Measurements from ENCODE around the gene IQCM.

The IQCM gene, protein sequence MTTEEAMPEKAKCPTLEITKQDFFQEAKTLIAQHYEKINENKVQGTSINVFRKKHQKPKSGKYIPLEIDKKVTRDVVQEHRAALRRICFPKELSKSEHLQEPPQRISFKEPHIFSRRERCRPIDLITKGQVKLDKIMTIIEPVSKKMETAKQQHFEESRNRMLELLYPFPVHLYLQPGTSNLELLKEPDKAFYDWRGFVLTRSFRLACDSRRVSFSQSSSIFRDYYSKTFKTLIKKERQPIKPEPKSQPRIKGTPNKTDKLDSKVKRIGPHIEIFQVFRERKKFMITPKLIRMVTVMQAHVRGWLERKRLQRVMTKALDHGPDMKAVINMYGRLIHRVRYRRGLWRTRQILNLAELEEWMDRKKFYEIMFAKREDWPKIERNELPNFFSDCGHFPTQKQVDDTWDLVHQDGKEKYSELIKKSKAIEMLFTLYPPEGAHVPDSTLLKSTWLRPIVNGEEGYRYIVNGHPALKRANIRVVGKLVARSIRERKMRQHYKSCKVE

DNA sequence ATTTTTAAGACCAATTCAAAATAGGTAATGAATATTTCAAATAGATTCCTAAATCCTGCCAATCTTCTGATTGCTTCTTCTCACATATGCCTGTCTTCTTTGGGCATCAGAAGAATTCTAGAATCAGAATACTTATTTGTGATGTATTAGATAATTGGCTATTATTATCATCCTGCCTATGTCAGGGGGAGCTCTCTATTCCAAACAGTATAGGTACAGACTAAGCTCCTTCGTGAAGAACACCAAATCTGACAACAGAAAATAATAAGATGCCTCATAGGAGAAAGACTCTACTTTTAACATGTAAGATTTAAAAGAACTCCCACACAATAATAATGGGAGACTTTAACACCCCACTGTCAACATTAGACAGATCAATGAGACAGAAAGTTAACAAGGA, at the start of gene IQCM:
Gene IQCM, minus strand, starts transcription at position 101 of the 400 bp plus-strand sequence. CDS start 73,152 bp downstream, outside the sequence.
- in situ Hi-C loops (cut with MboI; ENCODE audit: low sequenced_read_pairs): no loop called here

DNA sequence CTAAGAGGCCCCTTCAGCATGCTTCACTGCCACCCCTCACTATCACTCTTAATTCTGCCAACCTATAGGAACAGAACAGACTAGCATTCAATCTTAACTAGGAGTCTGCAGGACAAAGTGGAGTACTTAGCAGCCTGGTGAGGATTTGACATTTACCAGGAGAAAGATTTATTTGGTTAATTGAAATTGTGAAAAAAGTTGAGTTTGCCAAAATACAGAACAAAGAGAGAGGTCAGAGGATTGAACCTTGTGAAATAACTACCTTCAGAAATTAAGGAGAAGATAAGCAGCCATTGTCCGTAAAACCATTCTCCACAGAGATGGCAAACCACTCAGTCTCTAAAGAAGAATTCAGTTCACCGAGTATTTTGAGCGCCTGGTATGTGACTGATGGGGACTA, 41.8 kb upstream of the IQCM start:
- in situ Hi-C loops (cut with MboI; ENCODE audit: low sequenced_read_pairs): no loop called here

DNA sequence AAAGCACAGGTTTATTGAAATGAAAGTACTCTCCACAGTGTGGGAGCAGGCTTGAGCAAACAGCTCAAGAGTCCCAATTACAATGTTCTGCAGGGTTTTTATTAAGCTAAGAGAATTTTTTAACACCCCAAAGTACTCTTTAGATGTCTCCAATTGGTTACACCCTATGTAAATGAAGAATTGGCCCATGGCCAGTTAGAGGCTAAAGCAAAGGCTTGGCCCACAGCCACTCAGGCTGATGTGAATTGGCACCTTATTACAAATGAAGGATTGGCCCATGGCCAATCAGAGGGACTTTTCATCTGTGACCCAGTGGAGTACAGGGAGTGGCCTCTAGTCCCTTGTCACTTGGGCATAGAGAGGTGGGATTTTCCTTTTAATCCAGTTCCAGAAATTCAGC, 30.1 kb upstream of the IQCM start:
- in situ Hi-C loops (cut with MboI; ENCODE audit: low sequenced_read_pairs): no loop called here

DNA sequence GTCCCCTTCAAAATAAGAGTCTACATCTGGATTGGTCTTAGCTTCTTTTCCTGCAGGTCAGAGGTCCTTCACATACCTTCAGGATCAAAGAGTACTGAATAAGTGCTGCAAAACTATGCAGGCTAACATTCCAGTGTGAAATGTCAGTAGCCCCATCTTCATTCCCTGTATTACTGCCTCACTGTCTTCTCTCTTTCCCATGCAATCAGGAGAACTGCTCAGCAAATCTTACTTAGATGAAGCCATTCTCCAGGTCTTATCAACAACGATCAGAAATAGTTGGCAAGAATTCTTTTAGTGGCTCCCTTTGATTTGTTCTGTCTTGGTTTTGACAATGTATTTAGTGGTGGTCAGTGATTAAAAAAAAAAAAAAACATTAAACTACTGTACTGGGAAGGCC, 26.0 kb upstream of the IQCM start:
- in situ Hi-C loops (cut with MboI; ENCODE audit: low sequenced_read_pairs): no loop called here

DNA sequence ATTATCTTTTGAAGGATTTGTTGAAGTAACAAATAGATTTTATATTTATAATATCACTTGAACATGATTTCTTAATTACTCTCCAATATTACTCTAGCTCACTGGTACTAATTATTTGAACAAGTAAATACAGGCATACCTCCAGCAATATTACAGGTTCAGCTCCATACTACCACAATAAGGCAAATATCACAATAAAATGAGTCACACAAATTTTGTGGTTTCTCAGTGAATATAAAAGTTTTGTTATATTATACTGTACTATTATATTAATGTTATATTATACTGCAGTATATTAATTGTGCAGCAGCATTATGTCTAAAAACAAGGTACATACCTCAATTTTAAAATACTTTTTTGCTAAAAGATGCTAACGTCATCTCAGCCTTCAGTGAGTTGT, 22.4 kb upstream of the IQCM start:
- in situ Hi-C loops (cut with MboI; ENCODE audit: low sequenced_read_pairs): no loop called here

DNA sequence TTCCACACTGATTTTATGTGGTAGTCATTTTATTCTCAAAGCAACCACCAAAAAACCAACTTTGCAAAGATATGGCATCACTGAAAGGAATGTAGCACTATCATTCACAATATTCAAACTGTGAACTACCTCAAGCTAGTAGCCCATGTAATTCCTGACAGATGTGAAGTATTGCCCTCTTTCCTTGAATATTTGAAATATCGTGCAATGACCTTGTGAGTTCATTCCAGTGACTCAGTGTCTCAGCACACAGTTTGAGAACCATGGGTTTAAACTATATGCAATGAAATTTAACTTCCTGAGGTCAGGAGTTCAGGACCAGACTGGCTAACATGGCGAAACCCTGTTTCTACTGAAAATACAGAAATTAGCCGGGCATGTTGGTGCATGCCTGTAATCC, 20.9 kb upstream of the IQCM start:
- in situ Hi-C loops (cut with MboI; ENCODE audit: low sequenced_read_pairs): no loop called here

DNA sequence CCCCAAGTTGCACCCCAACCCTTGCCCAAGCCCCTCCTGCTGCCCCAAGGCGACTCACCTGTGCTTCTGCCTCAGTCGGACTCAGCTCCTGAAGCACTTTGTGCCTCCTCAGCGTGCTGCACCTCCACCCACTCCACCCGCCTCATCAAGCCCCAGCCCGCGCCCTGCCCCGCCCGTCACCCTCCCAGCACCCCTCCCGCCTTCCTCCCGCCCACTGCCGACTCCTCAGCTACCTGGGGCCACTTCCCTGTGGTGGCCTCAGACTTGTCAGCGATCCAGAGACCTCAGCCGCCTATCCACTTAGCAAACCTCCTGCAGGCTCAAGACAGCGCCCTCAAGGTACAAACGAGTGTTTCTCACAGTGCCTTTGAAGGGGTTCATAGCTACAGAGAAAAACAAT, 19.6 kb upstream of the IQCM start:
- in situ Hi-C loops (cut with MboI; ENCODE audit: low sequenced_read_pairs): no loop called here

DNA sequence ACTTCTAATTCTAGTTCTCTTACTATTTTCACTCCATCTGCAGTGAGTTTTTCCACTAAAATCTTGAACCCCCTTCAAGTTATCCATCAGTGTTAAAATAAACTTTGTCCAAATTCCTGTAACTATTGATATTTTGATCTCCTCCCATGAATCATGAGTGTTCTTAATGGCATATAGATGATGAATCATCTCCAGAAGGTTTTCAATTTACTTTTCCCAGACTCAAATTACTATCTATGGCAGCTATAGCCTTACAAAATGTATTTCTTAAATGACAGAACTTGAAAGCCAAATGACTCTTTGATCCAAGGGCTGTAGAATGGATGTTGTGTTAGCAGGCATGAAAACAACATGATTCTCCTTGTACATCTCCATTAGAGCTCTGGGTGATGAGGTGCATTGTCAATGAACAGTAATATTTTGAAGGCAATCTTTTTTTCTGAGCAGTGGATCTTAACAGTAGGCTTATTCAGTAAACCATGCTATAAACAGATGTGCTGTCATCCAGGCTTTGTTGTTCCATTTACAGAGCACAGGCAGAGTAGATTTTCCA, 16.1 kb upstream of the IQCM start:
- in situ Hi-C loops (cut with MboI; ENCODE audit: low sequenced_read_pairs): no loop called here

DNA sequence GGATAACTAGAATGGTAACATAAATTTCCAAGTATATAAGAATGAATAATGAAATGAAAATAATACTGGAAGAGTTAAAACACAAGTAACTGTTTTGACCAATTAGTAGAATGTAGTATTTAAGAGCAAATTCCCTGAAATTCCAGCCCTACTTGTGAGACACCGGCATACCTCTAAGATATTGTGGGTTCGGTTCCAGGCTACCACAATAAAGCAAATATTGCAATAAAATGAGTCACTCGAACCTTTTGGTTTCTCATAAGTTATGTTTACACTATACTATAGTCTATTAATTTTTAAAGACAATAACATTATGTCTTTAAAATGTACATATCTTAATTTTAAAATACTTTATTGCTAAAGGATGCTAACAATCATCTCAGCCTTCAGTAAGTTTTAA, 15.2 kb upstream of the IQCM start:
- in situ Hi-C loops (cut with MboI; ENCODE audit: low sequenced_read_pairs): no loop called here

DNA sequence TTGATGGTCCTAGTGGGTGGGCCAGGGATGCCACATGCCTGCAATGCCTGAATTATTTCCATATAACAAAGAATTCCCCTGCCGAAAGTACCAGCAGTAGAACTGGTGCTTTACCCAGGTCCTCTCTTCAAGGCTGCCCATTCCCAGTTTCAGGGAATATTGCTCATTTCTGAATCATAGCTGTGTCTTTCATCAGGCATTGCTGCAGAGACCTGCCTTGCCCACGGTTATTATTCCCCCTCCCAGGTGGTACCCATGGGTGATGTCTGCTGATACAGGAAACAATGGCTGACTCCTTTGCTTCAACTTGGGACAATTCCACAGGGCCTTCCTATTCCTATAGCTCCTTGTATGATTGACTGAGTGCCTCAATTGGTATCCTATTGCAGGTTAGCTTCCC, 9.7 kb upstream of the IQCM start:
- in situ Hi-C loops (cut with MboI; ENCODE audit: low sequenced_read_pairs): no loop called here

DNA sequence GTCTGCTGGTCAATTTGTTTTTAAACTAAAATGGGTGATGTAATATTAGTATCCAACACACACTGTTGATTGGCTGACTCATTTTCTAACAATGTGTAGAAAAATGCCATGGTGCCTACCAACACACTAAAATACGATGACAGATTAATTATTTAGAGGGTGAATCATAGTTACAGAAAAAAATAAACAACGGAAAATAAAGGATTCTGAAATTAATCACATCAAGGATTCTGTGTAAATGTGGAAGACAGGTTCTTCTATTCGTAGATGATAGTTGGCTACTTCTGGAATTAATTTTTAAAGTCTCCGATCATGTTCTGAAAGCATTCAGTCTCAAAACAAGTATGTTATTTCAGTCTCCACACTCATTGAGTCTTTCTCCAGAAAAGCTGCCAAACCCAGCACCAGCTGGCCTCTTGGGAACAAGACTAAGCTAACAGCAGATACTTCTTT, 8.2 kb upstream of the IQCM start:
- in situ Hi-C loops (cut with MboI; ENCODE audit: low sequenced_read_pairs): no loop called here

DNA sequence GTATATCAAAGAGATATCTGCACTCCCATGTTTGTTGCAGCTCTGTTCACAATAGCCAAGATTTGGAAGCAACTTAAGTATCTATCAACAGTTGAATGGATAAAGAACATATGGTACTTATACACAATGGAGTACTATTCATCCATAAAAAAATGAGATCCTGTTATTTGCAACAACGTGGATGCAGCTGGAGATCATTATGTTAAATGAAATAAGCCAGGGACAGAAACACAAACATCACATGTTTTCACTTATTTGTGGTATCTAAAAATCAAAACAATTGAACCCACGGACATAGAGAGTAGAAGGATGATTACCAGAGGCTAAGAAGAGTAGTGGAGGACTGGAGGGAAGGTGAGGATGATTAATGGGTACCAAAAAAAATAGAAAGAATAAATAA, 14.2 kb downstream of the IQCM start:
- in situ Hi-C loops (cut with MboI; ENCODE audit: low sequenced_read_pairs): no loop called here

DNA sequence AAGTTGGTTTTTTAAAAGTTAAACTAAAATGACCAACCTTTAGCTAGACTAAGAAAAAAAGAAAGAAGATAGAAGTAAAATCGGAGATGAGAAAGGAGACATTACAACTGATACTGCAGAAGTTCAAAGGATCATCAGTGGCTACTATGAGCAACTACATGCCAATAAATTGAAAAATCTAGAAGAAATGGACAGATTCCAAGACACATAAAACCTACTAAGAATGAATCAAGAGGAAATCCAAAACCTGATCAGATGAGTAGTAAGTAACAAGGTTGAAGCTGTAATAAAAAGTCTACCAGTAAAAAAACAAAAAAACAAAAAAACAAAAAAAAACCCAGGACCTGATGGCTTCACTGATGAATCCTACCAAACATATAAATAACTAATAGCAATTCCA, 16.1 kb downstream of the IQCM start:
- in situ Hi-C loops (cut with MboI; ENCODE audit: low sequenced_read_pairs): no loop called here

DNA sequence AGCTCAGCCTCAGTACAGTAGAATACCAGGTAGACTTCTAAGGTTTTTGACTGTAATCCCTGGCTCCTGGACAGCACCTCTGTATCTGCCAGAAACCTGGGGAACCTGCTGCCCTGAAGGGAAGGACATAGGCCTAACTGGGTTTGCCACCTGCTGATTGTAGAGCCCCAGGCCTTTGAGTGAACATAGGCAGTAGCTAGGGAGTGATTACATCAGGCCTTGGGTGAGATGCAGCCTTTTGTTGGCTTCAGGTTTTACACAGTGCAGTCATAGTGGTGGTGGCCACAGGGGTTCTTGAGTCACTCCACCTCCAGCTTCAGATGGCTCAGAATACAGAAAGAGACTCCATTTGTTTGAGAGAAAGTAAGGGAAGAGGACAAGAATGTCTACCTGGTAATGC, 19.3 kb downstream of the IQCM start:
- in situ Hi-C loops (cut with MboI; ENCODE audit: low sequenced_read_pairs): no loop called here

DNA sequence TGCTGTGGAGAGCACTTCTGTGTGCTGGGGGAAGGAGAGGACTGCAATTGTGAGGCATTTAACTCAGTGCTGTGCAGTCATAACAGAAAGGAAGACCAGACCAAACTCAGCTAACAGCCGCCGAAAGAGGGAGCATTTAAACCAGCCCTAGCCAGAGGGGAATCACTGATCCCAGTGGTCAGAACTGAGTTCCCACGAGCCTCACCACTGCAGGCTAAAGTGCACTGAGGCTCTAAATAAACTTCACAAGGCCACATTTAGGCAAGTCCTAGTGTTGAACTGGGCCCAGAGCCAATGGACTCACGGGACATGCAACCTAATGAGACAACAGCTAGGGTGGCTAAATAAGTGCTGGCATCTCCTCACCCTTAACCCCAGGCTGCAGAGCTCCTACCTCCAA, 20.4 kb downstream of the IQCM start:
- in situ Hi-C loops (cut with MboI; ENCODE audit: low sequenced_read_pairs): no loop called here

DNA sequence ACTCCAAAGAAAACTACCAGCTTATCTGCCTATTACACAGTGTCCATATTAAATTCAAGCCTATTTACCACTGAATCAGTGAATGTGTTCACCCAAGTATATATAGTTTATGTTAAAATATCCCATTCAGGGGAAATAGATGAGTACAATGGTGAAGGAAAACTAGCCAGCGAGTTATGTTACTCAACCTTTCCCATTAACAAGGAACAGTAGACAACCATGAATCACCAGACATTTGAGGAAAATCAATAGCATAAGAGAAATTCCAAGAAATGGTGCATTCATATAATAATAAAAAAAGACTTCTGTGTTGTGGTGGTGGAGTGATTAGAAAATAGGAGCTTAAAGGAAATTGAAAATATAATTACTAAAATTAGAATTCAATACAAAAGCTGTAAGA, 21.3 kb downstream of the IQCM start:
- in situ Hi-C loops (cut with MboI; ENCODE audit: low sequenced_read_pairs): no loop called here

DNA sequence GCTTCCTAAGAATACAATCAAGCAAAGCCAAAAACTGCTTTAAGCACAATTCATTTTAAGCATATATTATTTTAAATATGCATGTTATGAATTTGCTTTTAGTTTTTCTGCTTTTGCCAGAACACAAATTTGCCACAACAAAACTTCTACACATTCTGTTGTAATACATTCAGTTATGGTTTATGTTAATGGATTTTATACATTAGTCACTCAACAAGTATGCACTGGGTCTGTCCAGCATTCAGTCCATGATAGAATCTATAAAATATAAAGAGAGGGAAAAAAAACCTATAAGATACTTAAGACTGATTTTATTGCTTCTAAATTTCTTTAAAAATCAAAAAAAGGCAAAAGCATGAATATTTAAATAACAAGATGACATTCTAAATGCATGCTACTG, 22.2 kb downstream of the IQCM start:
- in situ Hi-C loops (cut with MboI; ENCODE audit: low sequenced_read_pairs): no loop called here

DNA sequence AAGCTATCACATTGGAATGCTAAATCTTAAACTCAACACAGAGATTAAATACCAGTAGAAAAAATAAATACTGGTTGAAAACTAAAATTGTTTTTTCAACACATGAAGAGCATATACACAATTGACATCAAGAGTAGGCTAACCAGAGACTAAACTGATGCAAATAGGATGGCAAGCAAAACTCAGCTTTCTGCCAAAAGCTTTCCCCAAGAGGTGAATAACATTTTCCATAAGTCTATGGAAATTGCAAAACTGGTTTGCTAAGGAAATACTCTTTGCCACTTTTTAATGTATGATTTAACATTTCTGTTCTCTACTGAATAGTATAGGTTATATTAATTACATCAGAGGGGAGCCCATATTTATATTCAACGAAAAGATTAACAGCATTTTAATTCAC, 23.8 kb downstream of the IQCM start:
- in situ Hi-C loops (cut with MboI; ENCODE audit: low sequenced_read_pairs): no loop called here

DNA sequence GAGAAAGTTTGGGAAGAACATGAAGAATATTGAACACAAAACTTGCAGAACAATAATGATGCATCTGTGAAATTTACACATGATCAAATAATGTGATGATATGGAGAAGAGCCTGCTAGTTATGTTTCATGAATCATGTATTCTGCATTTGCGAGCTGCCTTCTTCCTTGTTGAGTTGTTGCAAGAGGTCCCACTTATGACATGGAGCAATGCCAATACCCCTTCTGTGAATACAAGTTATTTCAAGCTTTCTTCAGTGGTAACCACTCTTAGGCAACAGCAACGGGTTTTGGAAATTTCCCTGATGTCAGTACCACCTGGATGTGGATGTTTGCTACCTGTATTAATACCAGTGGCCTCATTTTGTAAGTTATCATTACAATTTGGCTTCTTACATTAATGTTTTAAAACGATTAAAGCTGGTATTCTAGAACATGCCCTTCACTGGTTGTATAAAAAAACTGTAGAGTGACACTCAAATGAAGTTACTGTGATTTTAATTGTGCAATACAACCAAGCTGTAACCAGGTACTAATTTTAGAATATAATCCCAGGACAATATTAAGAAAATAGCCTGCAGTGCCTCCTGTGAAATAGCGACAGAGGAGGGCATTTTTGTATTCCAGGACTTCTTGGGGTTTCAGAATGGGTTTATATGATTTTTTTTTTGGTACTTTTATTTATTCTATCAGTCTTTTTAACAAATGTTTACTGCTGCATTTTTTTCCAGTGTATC, 25.3 kb downstream of the IQCM start:
- in situ Hi-C loops (cut with MboI; ENCODE audit: low sequenced_read_pairs): no loop called here

DNA sequence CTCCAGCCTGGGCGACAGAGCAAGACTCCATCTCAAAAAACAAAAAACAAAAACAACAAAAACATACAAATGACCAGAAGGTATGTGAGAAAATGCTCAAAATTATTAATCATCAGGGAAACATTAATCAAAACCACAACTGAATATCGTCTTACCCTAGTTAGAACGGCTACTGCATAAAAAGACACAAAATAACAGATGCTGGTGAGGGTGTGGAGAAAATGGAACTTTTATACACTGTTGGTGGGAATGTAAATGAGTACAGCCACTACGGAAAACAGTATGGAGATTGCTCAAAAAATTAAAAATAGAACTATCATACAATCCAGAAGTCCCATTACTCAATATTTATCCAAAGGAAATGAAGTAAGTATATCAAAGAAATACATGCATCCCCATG, 27.3 kb downstream of the IQCM start:
- in situ Hi-C loops (cut with MboI; ENCODE audit: low sequenced_read_pairs): no loop called here

DNA sequence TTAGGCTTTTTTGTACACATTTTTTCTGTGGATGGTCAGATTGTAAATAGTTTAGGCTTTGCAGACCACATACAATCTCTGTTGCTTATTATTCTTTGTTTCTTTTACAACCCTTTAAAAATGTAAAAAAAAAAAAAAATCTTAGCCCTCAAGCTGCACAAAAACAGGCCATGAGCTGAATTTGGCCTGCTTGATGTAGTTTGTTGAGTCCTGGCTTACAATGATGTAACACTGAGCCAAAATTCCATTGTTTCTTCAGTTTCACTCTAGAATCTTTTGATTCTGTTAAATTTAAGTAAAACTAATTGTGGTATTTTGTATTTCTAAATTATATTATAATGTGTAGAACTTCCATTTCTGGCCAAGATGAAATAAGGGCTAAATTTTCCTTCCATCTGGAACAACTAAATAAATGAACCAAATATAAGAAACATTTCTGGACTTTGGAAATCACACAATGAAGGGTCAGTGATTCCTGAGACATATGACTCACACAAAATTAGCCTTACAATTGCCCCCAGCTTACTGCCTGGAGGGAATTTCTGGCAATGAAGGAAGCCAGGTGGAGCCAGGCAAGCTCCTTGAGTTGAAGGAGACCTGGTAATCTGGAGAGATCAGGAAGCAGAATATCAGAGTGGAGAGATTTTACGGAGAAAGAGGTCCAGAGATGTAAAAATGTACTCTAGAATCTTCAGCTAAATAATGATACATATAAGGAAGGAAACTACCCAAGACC, 29.8 kb downstream of the IQCM start:
- in situ Hi-C loops (cut with MboI; ENCODE audit: low sequenced_read_pairs): no loop called here

All from HL-60/S4 (cell line).